Uterus (tissue), 4 donors: ENCODE results near the gene COL4A6. TPM values are rescaled to one million over a fixed set of nuclear protein-coding genes. Genes with fewer than 3 reads are reported as not detected.

Source experiments
- DNase-seq, 2 donors: peaks; one replicate each; pipeline ENCODE4 v3.0.0-alpha.2; 2019 to 2020
- H3K27ac ChIP-seq, 2 donors: fragments of 200-600 bp; sonication (generic); 1 replicate in 1 of 2; 2 replicates in 1 of 2; pipeline ENCODE4 v1.5.1; 2016 to 2018
- H3K27me3 ChIP-seq, 2 donors: fragments of 200-600 bp; sonication (generic); one replicate each; pipeline ENCODE4 v1.5.1; 2018 to 2019; ENCODE audit warnings: control low read depth in 1 of 2
- H3K36me3 ChIP-seq, 2 donors: fragments of 200-600 bp; sonication (generic); one replicate each; pipeline ENCODE4 v1.5.1; 2019; ENCODE audit warnings: control low read depth in 1 of 2
- H3K4me1 ChIP-seq, 2 donors: fragments of 200-600 bp; sonication (generic); one replicate each; pipeline ENCODE4 v1.5.1; 2018 to 2019; ENCODE audit warnings: control low read depth in 1 of 2
- H3K4me3 ChIP-seq, 2 donors: fragments of 200-600 bp; sonication (generic); 1 replicate in 1 of 2; 2 replicates in 1 of 2; pipeline ENCODE4 v1.5.1; 2018 to 2019; ENCODE audit warnings: mild to moderate bottlenecking in 1 of 2
- H3K9me3 ChIP-seq, 2 donors: fragments of 200-600 bp; sonication (generic); one replicate each; pipeline ENCODE4 v1.5.1; 2019; ENCODE audit warnings: control low read depth in 1 of 2
- POLR2A ChIP-seq, 2 donors: fragments of 450-650 bp; IDR thresholded peaks; one replicate each; pipeline ENCODE4 v1.6.1; 2016; ENCODE audit warnings: antibody characterized with exemption in 2 of 2, mild to moderate bottlenecking in 1 of 2, moderate library complexity in 1 of 2
- intact Hi-C: fragments of 100-400 bp; cut with DNase I; formaldehyde crosslinking; loops from one replicate; pipeline ENCODE4 v1.15.1; 2023; ENCODE audit warnings: low total_unique reads
- total RNA-seq, 4 donors: library from RNA; depleted of rRNA in 3 of 4; stranded (reverse); fragments of >200 nt in 3 of 4; gene quantifications; one replicate each; pipeline versions ENCODE4 v1.1.0 to v1.2.4, GENCODE V29; 2014 to 2023
- TF ChIP-seq, protein P1 (sequence below), 4 experiments: fragments of 200-600 bp in 2 of 4; fragments of 450-650 bp in 2 of 4; sonication (generic) in 2 of 4; IDR thresholded peaks; one replicate each; pipeline ENCODE4 v1.5.1; 2016 to 2019; ENCODE audit warnings: antibody characterized with exemption in 4 of 4, mild to moderate bottlenecking in 2 of 4, moderate library complexity in 1 of 4
- donor health status: DM: yes; HTN: yes; CAD: no.

COL4A6 gene
- total RNA-seq, 4 donors from 2014 or later, result 0.88 to 113 (median 42.9) TPM

DNA sequence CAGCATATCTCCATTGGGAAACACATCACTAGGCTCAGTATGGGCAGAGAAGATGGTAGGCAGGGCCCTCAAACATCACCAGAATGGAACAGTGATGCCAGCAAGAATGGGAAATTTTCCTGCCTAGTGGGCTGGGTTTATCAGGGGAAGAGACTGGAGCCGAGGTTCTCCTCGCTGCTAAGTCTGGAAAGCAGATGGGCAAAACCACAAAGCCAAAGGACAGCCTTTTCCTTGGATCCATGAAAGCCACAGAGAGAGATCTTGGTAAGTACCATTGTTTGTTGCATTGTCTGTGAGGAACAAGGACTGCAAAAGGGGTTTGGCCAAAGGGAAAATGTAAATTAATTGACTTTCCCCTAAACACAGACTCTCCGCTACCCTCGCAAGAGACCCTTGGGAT, 266.6 kb downstream of the COL4A6 start:
- no peaks in the 10 kb centered on the region for H3K9me3 ChIP-seq
- DNase-seq, result no peak
- TF ChIP-seq, protein P1, sequence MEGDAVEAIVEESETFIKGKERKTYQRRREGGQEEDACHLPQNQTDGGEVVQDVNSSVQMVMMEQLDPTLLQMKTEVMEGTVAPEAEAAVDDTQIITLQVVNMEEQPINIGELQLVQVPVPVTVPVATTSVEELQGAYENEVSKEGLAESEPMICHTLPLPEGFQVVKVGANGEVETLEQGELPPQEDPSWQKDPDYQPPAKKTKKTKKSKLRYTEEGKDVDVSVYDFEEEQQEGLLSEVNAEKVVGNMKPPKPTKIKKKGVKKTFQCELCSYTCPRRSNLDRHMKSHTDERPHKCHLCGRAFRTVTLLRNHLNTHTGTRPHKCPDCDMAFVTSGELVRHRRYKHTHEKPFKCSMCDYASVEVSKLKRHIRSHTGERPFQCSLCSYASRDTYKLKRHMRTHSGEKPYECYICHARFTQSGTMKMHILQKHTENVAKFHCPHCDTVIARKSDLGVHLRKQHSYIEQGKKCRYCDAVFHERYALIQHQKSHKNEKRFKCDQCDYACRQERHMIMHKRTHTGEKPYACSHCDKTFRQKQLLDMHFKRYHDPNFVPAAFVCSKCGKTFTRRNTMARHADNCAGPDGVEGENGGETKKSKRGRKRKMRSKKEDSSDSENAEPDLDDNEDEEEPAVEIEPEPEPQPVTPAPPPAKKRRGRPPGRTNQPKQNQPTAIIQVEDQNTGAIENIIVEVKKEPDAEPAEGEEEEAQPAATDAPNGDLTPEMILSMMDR (IDR thresholded peaks at IDR 0.05), result no peak
- TF ChIP-seq POLR2A (IDR thresholded peaks at IDR 0.05), result no peak
- H3K4me1 ChIP-seq, result no peaks in the 10 kb centered on the region
- no peaks in the 10 kb centered on the region for H3K36me3 ChIP-seq
- no peak overlapping the region for H3K27ac ChIP-seq
- H3K4me3 ChIP-seq, result no peak overlapping the region
- H3K27me3 ChIP-seq, result no peaks in the 10 kb centered on the region
- intact Hi-C loops, result no loop called here

DNA sequence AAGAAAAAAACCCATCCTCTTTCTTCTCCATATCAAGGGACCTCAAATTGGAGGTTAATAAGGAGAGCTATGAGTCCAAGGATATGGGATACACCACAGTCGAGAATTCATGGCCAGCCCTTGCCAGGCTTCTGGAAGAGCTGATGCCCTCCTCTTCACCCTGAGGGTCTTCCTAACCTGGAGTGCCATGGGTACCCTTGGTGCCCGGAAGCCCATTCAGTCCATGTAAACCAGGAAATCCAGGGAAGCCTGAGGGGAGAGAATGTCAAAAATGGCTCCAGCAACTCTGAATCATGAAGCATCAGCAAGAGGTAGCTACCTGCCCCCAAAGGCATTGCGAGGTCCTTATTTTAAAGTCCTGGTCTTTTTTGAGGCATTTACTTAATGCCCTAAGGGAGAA, 268.5 kb downstream of the COL4A6 start:
- Histone ChIP-seq H3K9me3 (no peaks in the 10 kb centered on the region), H3K36me3 (no peaks in the 10 kb centered on the region), H3K27me3 (no peaks in the 10 kb centered on the region), H3K27ac (no peak overlapping the region), H3K4me3 (no peak overlapping the region), H3K4me1 (no peaks in the 10 kb centered on the region)
- no peak for DNase-seq
- intact Hi-C loops, result no loop called here
- TF ChIP-seq, protein P1 (IDR thresholded peaks at IDR 0.05), result no peak
- TF ChIP-seq POLR2A (IDR thresholded peaks at IDR 0.05), result no peak

DNA sequence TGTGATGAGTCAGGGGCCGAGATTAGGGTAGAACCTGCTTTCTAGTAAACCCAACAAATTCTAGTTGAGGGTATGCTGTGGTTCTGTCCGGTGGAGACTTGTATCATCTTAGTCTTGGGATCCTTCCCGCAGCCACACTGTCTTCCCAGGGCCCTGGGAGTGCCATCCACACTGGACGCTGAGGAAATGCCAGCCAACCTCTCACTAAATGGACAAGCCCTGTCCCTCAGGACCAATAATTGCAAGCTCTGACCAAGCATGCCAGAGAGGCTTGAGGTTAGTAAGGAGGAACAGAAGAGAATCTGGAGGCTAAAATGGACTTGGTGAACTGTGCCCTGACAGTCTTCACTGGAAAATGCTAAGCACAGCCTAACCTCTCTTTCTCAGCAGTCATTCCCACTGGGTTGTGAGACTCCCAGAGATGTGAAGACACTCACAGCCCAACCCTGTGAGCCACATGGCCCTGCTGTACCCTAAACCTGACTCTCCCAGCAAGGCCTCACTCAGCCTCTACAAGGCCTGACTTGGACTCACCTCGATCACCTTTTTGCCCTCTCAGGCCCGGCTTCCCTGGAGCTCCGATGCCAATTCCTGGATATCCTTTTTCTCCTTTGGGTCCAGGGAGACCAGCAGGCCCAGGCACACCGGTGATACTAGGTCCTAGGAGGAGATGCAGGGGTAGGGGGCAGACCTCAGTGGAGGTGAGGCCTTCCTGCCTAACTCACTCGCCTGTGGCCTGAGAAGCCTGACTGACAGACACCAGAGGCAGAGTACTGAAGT, 269.1 kb downstream of the COL4A6 start:
- Histone ChIP-seq H3K4me3 (no peak overlapping the region), H3K4me1 (no peaks in the 10 kb centered on the region), H3K36me3 (no peaks in the 10 kb centered on the region), H3K9me3 (no peaks in the 10 kb centered on the region), H3K27ac (no peak overlapping the region), H3K27me3 (no peaks in the 10 kb centered on the region)
- intact Hi-C loops, result no loop called here
- TF ChIP-seq, protein P1 (IDR thresholded peaks at IDR 0.05), result no peak
- no peak for TF ChIP-seq POLR2A (IDR thresholded peaks at IDR 0.05)
- no peak for DNase-seq

DNA sequence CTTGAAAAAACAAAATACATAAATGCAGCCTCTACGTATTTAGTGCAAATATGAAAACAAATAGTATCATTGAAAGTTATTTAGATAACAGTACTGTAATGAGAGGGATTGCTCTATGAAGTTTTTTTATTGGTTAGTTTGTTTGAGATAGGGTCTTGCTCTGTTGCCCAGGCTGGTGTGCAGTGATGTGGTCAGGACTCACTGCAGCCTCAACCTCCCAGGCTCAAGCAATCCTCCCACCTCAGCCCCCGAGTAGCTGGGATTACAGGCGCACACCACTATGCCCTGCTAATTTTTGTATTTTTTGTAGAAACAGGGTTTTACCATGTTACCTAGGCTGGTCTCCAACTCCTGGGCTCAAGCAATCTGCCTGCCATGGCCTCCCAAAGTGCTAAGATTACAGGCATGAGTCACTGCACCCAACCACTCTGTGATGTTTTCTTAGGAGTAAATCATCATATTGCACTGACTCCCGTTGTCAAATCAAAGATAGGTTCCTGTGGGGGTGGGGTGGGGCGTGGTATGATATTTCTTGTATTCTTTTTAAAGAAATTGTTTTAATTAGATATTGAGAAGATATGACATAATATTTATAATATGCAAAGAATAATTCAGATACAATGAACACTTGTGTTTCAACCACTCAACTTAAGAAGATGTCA, 270.9 kb downstream of the COL4A6 start:
- Histone ChIP-seq H3K4me3 (no peak overlapping the region), H3K9me3 (no peaks in the 10 kb centered on the region), H3K27me3 (no peaks in the 10 kb centered on the region), H3K27ac (no peak overlapping the region), H3K36me3 (no peaks in the 10 kb centered on the region), H3K4me1 (no peaks in the 10 kb centered on the region)
- intact Hi-C loops, result no loop called here
- DNase-seq, result no peak
- TF ChIP-seq, protein P1 (IDR thresholded peaks at IDR 0.05), result no peak
- TF ChIP-seq POLR2A (IDR thresholded peaks at IDR 0.05), result no peak

DNA sequence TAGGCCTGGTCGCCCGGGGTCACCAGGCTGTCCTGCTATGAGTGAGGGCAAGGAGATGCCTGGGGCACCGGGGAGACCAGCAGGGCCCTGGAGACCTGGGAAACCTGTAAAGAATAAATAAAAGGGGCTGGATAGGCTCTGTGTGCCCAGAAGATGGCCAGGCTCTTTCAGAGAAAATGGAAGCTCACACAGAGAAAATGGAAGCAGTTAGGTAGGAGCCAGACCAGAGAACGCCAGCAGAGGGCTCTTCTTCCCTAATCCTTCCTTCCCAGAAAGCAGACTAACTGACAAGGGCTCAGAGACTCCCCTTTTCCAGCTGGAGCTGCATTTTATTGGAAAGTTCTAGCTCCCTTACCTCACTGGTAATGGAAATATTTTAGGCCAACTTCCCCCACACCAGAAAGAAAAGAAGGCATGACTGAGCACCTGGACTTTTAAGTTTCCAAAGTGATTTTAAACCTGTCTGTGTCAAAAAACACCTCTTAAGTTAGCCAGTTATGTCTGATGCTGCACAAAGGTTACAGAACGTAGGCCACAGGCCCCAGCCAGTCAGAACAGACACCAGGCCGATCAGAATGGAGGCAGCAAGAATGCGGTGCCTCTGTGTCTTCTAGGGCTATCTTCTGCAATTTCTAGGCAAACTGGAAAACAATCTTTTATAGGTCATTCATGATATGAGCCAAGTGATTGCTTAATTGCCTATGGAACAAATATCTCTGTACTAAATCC, 272.7 kb downstream of the COL4A6 start:
- Histone ChIP-seq H3K4me3 (no peak overlapping the region), H3K27ac (peak overlapping the region; percentile 37 to 52), H3K27me3 (no peaks in the 10 kb centered on the region), H3K36me3 (no peaks in the 10 kb centered on the region), H3K9me3 (no peaks in the 10 kb centered on the region), H3K4me1 (no peaks in the 10 kb centered on the region)
- intact Hi-C loops, result no loop called here
- peak; percentile 26 to 31 for DNase-seq
- no peak for TF ChIP-seq POLR2A (IDR thresholded peaks at IDR 0.05)
- TF ChIP-seq, protein P1 (IDR thresholded peaks at IDR 0.05), result peak in 2 of 4 experiments; percentile 16 to 37
